HG02973 (cell line): ENCODE data around the gene TMEM151A.
A peak's percentile ranks its signal among the peaks of the same experiment; 100 is the strongest.
"Not testable (repeated sequence)": the region's sequence is repeated elsewhere in the genome, so short reads cannot be mapped to it uniquely, and the experiment has no call there.

Experiments
- ATAC-seq: cut with Tn5 transposase; IDR thresholded peaks from one replicate; pipeline ENCODE4 v1.9.1; 2021; ENCODE audit warnings: moderate library complexity; ENCODE audit not compliant: unreplicated experiment

Gene TMEM151A

DNA sequence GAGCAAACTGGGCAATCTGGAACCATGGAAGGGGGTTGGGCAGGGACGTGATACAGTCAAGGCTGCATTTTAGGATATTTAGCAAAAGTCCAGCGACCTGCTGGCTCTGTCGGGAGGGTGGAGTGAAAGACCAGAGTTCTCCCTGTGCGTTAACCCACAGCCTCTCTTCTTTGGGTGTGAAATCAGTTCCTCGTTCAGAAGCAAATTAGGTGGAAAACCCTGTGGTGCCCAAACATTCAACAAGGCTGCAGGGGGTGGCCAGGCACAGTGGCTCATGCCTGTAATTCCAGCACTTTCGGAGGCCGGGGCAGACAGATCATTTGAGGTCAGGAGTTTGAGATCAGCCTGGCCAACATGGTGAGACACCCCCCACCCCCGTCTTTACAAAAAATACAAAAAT lies 5.9 kb downstream of the TMEM151A start:
- no peak for ATAC-seq

DNA sequence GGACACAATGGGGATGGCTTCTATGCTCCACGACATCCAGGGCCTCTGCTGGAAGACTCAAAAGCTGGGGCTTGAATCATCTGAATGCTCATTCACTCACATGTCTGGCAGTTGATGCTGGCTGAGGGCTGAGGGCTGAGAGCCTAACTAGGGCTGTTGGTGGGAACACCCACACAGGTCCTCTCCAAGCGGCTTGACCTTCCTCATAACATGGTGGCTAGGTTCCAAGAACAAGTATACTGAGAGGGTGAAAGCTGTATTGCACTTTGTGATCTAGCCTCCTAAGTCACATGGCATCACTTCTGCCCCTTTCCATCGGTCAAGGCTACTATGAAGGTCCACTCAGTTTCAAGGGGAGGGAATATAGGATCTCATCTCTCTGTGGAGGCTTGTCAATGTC lies 7.5 kb downstream of the TMEM151A start:
- no peak for ATAC-seq

DNA sequence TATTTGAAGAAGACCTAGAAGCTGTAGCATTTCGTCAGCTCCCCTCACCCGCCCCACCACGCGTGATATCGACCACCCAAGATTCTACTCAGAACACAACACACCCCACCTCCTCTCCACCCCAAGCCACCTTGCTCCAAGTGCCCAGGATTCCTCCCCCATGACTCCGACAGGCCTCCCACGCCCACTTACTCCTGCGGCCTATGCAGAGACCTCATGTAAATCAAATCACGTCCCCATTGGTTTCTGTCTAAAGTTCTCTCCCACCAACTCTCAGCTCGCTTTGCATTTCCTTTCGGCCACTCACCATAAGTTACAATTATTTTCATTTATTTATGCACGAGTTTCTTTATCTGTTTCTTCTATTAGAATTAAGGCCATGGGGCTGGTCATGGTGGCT lies 11.0 kb downstream of the TMEM151A start:
- no peak for ATAC-seq

DNA sequence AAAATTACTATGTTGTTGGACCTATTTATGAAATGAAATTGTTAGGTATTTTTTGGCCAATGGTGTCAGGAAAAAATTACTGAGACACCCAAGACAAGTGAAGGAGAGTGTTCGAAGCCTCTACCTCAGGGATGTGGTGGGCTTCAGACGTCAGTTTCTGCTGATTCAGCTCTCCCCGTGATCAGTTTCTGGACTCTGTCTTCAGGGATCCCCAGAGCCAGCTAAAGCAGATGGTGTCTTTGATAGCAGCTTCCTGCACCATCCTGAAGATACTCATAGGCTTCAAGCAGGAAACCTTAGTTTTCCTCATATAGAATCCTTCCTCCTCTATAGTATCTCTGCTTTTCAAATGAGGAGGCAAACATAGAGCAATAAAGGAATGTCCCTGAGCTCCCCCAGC lies 17.8 kb downstream of the TMEM151A start:
- no peak for ATAC-seq

DNA sequence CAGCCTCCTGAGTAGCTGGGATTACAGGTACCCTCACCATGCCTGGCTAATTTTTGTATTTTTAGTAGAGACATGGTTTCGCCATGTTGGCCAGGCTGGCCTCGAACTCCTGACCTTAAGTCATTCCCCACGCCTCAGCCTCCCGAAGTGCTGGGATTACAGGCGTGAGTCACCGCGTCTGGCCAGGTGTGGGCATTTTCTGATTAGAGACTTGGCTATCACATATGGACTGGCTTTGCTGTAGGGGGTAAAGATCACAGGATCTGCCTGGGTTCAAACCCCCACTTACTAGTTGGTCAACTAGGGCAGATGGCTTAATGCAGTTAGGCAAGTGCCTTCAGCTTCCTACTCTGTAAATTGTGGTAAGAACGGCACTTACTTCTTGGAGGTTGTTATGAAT lies 18.6 kb downstream of the TMEM151A start:
- no peak for ATAC-seq

DNA sequence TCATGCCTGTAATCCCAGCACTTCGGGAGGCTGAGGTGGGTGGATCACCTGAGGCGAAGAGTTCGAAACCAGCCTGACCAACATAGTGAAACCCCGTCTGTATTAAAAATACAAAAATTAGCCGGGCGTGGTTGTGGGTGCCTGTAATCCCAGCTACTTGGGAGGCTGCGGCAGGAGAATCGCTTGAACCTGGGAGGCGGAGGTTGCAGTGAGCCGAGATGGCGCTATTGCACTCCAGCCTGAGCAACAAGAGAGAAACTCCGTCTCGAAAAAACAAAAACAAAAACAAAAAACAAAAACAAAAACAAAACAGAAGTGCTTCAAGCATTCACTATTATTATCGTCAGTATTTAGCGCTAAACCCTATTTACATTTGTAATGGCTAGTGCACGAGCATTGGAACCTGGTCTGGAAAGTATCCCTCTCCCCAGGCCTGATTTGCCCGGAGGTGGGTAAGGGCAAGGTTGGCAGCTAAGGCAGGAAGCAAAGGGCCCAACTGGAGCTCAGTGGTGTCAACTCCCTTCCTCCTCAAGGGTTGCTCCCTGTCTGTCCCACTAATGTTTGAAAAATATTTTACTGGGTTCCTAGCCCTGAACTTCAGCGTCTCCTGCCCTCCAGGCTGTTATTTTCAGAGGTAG lies 19.2 kb downstream of the TMEM151A start:
- not testable (repeated sequence) for ATAC-seq

DNA sequence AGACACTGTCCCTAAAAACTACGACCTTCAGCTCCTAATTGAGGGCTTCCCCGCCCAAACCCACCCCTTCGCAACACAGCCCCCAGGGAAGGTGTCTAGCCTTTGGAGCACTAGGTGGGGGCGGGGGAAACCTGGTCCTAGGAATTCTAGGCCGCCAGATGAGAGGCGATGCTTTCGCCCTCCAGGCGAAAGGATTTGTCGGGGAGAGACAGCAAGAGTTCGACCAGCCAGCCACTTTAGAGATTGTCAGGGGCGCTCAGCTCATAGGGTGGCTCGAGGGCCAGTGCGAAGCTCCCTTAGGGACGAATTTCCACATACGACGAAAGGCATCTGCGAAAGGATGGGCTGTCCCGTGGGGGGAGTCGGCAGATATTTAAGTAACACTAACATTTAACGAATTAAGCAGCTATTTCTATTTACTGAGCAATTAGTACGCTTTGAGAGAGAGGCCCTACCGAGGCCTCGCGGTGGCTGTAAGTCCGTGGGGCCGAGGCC lies 19.8 kb downstream of the TMEM151A start:
- no peak for ATAC-seq

DNA sequence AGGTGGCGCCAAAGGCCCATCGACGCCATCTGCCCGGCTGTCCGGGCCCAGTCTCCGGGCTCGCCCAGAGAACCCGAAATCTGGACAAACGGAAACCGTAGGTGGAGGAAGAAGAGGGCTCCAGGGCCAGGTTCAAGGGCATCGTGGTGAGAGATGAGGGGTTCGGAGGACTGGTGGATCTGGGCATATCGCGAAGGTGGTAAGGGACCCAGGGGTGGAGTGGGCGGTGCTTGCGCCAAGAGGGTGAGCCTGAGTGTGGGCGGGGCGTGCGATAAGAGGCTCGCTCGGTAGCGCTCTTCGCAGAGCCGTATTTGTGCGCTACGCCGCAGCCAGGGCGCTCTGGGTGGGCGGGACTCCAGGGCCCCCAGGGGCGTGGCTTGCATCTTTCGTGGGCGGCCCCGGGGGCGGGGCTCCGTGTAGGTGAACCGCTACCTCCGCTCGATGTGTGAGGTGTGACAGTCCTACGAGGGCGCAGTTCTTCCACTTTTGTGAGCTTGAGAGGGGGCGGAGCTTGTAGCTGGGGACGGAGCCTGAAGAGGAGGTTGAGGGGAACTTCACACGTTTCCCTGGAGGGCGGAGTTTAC lies 20.4 kb downstream of the TMEM151A start:
- ATAC-seq: peak; percentile 65

DNA sequence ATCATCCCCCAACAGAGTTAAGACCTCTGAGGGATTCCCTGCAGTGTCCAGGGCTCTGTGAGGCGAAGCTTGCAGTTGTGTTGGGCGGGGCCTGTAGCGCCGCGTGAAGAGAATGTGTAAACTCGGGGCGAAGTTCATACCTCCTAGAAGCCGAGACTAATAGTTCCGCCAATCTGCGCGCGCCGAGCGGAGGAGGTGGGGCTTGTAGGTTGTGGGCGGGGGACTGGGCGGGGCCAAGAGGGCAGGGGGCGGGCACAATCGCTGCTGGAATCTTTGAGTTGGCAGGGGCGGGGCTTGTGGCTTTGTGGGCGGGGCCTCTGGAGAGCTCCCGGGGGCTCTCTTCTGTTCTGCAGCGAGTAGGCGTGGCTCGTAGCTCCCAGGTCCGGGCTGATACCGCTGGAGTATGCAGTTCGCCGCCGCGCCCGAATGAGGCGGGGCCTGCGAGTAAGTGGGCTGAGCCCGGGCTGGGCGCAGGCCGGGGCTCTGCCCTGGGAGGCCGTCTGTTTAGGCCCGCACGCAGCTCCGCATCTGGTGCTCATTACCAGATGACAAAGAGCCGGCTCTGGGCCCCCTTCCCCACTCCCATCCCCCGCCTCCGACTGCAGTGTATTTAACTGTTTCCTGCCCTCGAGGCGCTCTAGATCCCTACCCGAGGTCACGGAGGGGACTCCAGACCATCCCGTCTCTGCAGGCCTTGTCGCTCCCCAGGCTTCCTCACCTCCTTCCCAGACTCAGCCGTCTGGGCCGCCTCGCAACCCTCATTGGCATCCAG lies 21.0 kb downstream of the TMEM151A start:
- peak; percentile 52 for ATAC-seq

DNA sequence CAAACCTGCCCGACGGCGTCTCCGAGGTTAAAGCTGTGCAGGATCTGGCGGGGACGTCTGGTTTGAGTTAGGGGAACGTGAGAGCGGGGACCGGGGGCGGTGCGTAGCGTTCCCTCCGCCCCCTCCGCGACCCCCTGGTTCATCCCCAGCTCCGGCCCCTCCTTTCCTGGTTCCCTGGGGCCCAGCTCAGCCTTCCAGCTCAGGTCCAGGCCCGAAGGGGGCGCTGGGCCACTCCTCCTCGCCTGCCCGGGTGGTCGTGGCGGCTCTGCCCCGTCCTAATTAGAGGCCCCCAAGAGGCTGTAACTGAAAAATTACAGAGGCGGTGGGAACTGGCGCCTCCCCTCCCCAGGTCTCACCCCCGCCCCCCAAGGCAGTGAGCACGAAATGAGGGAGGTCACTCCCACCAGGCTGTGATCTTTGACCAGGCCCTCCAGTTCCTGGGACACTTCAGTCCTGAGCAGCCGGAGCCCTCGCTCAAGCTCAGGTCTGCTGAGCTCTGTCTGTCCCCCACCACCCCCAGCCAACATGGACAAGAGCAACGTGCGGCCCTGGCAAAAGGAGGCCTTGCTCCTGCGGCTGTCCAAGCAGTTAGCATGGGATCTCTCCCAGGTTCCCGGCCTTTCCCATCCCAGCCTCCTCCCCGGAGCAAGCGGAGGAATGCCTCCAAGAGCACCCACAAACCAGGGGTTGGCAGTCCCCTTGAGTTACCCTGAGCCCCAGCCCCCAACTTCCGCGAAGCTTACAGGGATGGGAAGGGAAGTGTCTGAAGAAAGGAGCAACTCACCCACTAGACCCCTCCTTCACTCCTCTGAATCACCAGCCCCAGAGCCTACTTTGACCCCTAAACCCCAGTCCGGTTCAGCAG lies 21.9 kb downstream of the TMEM151A start:
- no peak for ATAC-seq

DNA sequence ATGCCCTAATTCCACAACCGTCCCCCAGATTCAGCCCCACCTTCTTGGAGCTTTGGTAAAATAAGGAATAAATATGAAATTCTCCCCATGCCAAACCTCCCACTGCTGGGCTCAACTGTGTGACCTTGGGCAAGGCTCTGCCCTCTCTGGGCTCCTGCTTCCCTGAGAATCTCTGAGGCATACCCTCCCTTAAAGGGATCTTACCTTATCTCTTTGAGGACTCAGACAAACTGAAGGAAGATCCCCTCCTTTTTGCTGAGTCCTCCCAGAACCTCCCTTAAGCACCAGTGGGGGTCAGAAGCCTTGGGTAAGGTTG lies 22.4 kb downstream of the TMEM151A start:
- ATAC-seq: no peak

DNA sequence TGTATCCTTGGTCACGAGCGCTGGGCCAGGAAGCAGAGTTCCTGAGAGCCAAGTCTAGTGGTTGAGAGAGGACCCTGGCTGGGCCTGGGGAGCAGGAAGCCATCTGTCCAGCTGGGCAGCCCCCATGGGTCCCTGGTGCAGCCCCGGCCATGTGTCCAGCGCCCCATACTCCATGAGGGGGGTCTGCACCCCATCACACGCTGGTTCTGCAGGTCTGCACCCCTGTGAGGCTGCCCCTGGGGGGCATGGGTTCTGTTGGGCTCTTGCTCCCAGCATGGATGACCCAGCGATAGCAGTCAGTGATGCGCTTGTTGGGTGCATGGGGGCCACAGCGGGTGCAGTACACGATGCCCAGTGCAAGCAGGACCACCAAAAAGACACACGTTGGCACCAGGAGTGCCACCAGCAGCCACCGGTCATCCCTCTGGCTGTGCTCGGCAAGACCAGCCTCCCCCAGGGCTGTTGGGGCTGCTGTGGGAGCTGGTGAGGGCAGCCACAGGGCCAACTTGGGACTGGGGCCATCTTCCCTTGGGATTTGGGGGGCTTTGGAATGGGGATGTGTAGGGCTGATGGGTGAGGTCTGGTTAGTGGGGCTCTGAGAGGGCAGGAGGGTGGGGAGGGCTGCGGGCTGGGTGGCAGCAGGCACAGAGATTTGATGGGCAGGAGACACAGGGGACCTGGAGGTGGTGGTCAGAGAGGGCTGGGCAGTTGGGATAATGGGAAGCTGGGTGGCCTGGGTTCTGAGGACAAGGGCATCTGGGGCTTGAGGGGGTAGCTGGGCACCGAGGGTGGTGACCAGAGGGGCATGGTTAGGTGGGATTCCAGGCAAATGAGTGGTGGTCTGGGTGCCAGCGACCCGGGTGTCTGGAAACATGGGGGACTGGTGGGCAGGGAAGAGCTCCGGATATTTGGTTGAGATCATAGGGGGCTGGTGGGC lies 23.1 kb downstream of the TMEM151A start:
- ATAC-seq: no peak

DNA sequence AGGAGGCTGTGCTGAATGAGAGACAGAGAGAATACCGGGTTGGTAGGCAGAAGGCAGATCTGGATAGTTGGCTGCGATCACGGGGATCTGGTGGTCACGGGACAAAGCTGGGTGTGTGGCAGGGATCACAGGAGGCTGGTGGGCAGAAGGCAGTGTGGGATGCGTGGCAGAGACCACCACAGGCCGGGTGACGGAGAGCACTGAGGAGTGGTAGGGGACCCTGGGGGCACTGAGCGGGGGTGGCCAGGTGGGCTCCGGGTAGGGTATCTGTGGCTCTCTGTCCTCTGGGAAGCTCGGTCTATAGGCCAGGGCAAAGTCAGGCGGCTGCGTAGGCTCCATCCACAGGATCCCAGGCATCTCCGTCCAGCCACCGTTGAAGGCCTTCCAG lies 23.8 kb downstream of the TMEM151A start:
- ATAC-seq: no peak

DNA sequence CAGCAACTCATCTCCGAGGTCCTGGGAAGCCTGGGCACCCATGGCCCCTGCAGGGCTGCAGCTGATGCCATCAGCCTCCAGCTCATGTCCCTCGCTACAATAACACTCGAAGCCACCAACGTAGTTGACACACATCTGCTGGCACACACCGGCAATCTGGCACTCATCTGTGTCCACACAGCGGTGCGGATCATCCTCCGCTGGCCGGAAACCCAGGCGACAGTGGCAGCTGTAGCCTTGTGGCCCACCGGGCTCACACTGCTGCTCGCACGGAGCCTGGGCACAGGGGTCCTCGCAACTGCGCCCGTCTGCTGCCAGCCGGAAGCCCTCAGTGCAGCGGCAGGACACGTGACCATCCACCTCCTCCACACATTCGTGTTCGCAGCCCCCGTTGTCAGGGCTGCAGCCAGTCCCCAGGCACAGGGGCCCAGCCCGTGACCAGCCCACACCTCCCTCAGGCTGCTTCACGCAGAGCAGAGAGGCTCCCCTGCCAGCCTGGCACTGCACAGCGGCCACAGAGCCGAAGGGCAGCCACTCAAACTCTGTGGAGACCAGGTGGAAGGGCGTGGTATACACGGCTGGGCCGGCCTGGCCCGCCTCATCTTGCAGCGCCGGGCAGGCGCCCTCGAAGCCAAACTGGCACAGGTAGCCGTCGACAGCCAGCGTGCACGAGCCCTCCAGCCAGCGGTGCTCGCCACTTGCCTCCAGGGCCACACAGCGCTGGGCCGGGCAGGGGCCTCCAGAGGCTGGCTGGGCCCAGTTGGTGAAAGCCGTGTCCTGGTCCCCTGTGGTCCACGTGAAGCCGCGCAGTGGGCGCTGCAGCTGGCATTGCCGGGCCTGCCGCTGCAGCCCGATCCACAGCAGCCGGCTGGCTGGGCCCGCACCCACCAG lies 24.5 kb downstream of the TMEM151A start:
- ATAC-seq: no peak

DNA sequence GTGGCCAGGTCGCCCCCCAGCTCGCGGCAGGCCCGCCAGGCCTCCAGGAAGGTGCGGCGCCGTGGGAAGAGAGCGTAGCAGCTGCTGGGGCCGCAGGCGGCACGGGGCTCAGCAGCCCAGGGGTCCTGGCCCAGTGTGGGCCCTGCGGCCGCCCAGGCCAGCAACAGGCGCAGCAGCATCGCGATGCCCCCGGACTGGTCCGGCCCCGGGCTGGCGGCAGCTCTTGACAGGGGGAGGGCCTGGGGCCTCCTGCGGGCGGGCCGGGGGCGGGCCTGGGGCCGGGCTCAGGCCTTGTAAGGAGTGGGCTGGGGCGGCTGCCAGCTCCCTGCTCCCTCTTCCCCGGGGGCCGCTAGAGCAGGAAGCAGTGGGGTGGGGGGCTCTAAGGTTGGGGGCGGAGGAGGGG lies 25.2 kb downstream of the TMEM151A start, which contains the start of gene CD248:
Gene CD248, minus strand, starts transcription at position 196 of the 403 bp plus-strand sequence. Its CDS starts 17 bp downstream, at position 179.
- ATAC-seq: no peak

DNA sequence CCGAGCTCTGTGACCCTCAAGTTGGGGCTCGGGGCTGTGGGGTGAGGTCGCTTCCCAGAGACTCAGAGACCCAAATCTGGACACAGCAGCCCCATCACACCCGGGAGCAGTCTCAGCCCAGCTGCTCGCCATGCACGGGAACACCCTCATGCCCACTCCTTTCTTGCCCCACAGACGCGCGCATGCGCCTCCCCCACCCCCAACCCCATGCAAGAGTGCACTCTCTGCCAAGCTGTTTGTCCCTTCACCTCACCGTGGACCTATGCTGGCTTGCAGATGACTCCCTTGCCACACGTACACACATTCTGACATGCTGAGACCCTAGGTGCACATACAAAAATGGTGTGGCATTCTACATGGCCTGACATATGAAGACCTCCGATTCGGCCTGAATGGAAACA lies 25.6 kb downstream of the TMEM151A start:
- no peak for ATAC-seq

DNA sequence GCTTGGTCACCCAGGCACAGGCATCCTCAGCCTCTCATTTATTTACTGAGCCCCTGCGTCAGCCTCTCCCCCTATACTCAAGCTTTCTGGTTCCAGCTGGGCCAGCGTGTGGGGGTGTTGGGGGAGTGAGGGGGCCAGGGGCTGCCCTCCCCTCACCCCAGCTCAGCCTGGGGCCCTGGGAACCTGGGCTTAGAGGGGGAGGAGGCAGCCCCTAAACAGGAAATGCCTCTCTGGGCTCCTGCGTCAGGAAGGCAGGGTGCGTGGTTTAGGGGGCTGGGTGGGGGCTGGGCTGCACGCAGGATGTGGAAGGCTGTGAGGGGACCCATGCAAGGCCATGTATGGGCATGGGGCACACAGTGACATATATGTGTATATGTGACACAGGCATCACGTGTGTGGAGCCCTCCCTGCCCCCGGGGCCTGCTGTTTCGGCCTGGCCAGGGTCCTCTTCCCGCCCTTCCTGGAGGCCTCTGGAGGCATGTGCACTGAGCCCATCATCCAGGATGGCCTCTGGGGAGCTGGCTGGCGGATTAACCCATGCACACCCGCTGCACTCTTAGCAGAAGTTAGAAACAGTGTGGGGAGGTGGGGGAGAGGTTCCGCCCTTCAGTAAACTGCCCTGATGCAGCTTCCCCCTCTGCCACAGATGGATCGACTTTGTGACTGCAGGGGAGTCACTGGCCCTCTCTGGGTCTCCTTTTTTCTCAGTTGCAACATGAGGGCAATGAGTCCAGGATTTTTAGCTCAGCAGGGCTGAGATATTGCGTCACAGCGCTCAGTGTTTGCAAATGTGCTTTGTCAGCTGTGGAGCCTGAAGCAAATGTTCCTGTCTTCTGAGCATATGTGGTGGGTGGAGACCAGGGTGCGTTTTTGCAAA lies 26.3 kb downstream of the TMEM151A start:
- no peak for ATAC-seq

DNA sequence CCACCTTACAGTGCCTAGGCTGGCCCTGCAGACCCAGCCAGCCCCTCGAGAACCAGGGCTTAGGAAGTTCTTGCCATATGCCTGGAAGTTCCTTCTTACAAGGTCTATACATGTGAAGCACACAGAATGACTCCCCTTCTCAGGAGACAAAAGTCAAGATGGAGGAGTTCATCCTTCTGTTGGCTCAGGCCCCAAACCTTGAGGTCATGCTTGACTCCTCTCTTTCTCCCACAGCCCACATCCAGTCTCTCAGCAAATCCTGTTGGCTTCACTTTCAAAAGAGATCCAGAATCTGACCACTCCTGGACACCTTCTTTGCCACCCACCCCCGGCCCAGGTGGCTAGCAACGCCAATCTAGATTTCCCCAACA lies 26.9 kb downstream of the TMEM151A start:
- no peak for ATAC-seq
